KMS-11 (cell line): ENCODE measurements around the gene RASA3.
A peak's percentile ranks its signal among the peaks of the same experiment; 100 is the strongest.
"Not testable (repeated sequence)": the region's sequence is repeated elsewhere in the genome, so short reads cannot be mapped to it uniquely, and the experiment has no call there.

Experiments
- H2AFZ ChIP-seq: fragments of 200-600 bp; sonication (generic); 2 replicates; pipeline ENCODE4 v1.6.1; 2016; ENCODE audit warnings: antibody characterized with exemption, mixed run types, low read depth
- H3K27ac ChIP-seq: fragments of 200-600 bp; sonication (generic); 2 replicates; pipeline ENCODE4 v1.6.1; 2016; ENCODE audit warnings: mild to moderate bottlenecking, mixed run types
- H3K27me3 ChIP-seq: fragments of 200-600 bp; sonication (generic); 2 replicates; pipeline ENCODE4 v1.6.1; 2017; ENCODE audit warnings: mild to moderate bottlenecking, low read depth, mixed run types, moderate library complexity; ENCODE audit not compliant: insufficient read depth
- H3K36me3 ChIP-seq: fragments of 200-600 bp; sonication (generic); 2 replicates; pipeline ENCODE4 v1.6.1; 2017; ENCODE audit warnings: mild to moderate bottlenecking, mixed run types; ENCODE audit not compliant: insufficient read depth
- H3K4me1 ChIP-seq: fragments of 200-600 bp; sonication (generic); 2 replicates; pipeline ENCODE4 v1.6.1; 2016; ENCODE audit warnings: mild to moderate bottlenecking, low read depth, mixed run types; ENCODE audit not compliant: poor library complexity, severe bottlenecking
- H3K4me2 ChIP-seq: fragments of 200-600 bp; sonication (generic); 2 replicates; pipeline ENCODE4 v1.7.0; 2016; ENCODE audit warnings: mild to moderate bottlenecking, mixed run types
- H3K4me3 ChIP-seq: fragments of 200-600 bp; sonication (generic); IDR thresholded peaks from 2 replicates; pipeline ENCODE4 v1.6.1; 2017; ENCODE audit warnings: low read depth, low read length, mixed read lengths; ENCODE audit not compliant: insufficient read depth
- H3K79me2 ChIP-seq: fragments of 200-600 bp; sonication (generic); 2 replicates; pipeline ENCODE4 v1.6.1; 2016; ENCODE audit warnings: low read depth, mixed run types; ENCODE audit not compliant: insufficient read depth
- H3K9ac ChIP-seq: fragments of 200-600 bp; sonication (generic); 2 replicates; pipeline ENCODE4 v1.6.1; 2016; ENCODE audit warnings: mild to moderate bottlenecking, mixed run types
- H4K20me1 ChIP-seq: fragments of 200-600 bp; sonication (generic); 2 replicates; pipeline ENCODE4 v1.6.1; 2016; ENCODE audit warnings: mild to moderate bottlenecking, mixed run types; ENCODE audit not compliant: insufficient read depth
- TF ChIP-seq, protein P1 (sequence below): fragments of 200-600 bp; sonication (generic); conservative IDR thresholded peaks from 2 replicates; pipeline ENCODE4 v1.6.1; 2017; ENCODE audit warnings: low read depth, mild to moderate bottlenecking, antibody characterized with exemption, low read length, moderate library complexity, mixed read lengths

Gene RASA3

DNA sequence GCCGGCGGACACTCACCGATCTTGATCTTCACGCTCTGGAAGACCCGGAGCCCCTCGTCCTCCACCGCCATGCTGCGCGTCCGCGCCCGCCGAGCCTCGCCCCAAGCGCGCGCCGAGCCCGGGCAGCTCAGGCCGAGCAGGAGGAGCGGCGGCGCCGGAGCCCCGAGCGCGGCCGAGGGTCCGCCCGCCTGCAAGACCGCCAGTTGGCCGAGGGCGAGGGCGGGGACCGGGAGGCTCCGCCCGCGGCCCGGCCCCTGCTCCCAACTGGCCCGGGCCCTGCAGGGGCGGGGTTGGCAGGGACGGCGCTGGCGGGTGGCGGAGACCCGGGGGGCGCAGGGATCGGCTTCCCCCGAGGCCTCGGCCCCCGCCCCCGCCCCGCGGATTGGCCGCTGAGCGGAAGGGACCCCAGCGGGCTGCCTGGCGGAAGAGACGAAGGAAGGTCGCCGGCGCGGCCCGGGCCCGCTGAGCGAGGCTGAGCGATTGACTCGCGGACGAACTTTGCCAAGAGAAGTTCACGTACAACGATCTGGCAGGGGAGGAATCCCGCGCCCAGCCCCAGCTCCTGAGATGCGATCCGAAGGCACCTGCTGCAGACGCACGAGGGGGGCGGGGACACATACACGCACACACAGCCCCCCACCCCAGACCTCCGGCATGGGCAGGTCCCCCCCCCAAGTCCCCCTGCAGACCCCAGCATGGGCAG lies at the start of gene RASA3:
RASA3 (minus strand) TSS at position 205 of the 703 bp plus-strand sequence; CDS start at position 71, 134 bp downstream.
- Histone ChIP-seq H3K27me3 (peaks cover 10% of the 10 kb centered on the region), H4K20me1 (no peaks in the 10 kb centered on the region), H3K4me2 (peak within 1 kb of the TSS; percentile 80), H3K79me2 (no peaks in the 10 kb centered on the region), H3K36me3 (no peaks in the 10 kb centered on the region), H3K4me3 (no peak within 1 kb of the TSS), H3K9ac (no peak within 1 kb of the TSS), H2AFZ (peak within 1 kb of the TSS; percentile 69), H3K4me1 (no peaks in the 10 kb centered on the region), H3K27ac (no peak within 1 kb of the TSS)
- TF ChIP-seq, protein P1, sequence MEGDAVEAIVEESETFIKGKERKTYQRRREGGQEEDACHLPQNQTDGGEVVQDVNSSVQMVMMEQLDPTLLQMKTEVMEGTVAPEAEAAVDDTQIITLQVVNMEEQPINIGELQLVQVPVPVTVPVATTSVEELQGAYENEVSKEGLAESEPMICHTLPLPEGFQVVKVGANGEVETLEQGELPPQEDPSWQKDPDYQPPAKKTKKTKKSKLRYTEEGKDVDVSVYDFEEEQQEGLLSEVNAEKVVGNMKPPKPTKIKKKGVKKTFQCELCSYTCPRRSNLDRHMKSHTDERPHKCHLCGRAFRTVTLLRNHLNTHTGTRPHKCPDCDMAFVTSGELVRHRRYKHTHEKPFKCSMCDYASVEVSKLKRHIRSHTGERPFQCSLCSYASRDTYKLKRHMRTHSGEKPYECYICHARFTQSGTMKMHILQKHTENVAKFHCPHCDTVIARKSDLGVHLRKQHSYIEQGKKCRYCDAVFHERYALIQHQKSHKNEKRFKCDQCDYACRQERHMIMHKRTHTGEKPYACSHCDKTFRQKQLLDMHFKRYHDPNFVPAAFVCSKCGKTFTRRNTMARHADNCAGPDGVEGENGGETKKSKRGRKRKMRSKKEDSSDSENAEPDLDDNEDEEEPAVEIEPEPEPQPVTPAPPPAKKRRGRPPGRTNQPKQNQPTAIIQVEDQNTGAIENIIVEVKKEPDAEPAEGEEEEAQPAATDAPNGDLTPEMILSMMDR: no peak

DNA sequence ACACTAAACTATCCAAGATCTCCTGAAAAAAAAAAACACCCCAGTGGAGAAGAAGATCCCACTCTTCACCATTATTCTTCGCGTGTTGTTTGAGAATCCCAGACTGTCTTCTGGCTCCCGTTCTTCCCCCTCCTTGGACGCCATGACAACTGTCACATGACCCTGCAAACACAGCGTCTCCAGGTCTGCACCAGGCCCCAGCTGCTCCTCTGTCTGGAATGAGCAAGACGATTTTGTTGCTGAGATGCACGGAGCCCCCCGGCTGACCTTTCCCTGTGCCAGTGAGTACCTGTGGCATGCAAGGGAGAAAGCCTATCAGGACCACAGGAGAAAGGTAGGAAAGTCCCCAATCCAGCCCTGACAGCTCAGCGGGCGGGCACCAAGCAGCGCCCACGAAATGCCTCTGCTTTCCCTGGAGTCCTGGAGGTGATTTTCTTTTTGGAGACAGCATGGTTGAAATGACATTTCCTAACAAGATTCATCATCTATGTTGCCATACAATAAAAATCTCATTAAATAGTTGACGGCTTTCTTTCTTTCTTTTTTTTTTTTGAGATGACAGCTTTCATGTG lies 46.8 kb upstream of the RASA3 start, which contains the start of gene CFAP97D2:
CFAP97D2 (plus strand) TSS at position 171 of the 572 bp plus-strand sequence; CDS start at position 245, 74 bp downstream.
- Histone ChIP-seq H2AFZ (no peak within 1 kb of the TSS), H3K4me2 (no peak within 1 kb of the TSS), H3K79me2 (no peaks in the 10 kb centered on the region)

DNA sequence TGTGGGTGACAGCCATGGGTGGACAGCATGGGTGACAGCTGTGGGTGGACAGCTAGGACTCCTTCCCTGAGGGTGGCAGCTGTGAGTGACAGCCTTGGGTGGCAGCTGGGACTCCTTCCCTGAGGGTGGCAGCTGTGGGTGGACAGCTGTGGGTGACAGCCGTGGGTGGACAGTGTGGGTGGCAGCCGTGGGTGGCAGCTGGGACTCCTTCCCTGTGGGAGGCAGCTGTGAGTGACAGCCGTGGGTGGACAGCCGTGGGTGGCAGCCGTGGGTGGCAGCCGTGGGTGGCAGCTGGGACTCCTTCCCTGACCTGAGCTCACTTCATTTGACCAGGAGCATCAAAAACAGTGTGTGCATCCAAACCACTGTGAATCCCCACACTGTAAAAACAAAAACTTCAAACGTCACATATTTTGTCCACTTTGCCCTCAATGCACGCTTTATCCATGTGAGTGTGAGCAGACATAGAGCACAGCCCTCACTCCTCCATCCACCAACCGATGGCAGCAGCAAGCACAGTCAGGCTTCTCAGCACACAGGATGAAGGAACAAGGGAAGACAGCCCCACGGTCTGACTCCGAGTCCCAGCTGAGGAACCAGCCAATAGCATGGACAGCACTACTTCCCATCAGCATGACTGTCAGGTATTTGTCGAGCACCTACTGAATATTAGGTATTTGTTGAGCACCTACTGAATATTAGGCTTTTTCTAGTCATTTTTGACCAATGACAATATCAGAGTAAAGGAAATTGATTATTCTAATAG lies 45.0 kb upstream of the RASA3 start:
- H2AFZ ChIP-seq: no peak overlapping the region
- no peaks in the 10 kb centered on the region for H4K20me1 ChIP-seq
- H3K4me2 ChIP-seq: no peak overlapping the region
- no peak overlapping the region for H3K4me3 ChIP-seq
- no peak overlapping the region for H3K27ac ChIP-seq
- no peaks in the 10 kb centered on the region for H3K4me1 ChIP-seq
- no peaks in the 10 kb centered on the region for H3K79me2 ChIP-seq
- TF ChIP-seq, protein P1: no peak
- no peak overlapping the region for H3K9ac ChIP-seq
- no peaks in the 10 kb centered on the region for H3K36me3 ChIP-seq
- H3K27me3 ChIP-seq: no peaks in the 10 kb centered on the region

More for the DNA sequence above, 46.8 kb upstream of the RASA3 start, which contains the start of gene CFAP97D2:
- Histone ChIP-seq H3K4me1 (no peaks in the 10 kb centered on the region), H4K20me1 (no peaks in the 10 kb centered on the region), H3K4me3 (no peak within 1 kb of the TSS), H3K27me3 (no peaks in the 10 kb centered on the region), H3K36me3 (no peaks in the 10 kb centered on the region), H3K9ac (no peak within 1 kb of the TSS), H3K27ac (no peak within 1 kb of the TSS)
- TF ChIP-seq, protein P1: no peak

- not testable (repeated sequence) for H3K4me2 ChIP-seq, H3K36me3 ChIP-seq, H3K4me1 ChIP-seq, H3K27ac ChIP-seq, H4K20me1 ChIP-seq, H2AFZ ChIP-seq, H3K9ac ChIP-seq, H3K4me3 ChIP-seq, H3K79me2 ChIP-seq, H3K27me3 ChIP-seq
Measured at GRCh38 chr13:114176359-114176902, 44.0 kb upstream of the RASA3 start.
